ENCODE results near the gene TLR2. TPM values are rescaled to one million over a fixed set of nuclear protein-coding genes. Genes with fewer than 3 reads are reported as not detected.

TLR2 gene
- total RNA-seq, 1 donor from 2014 or later: 0.22 TPM

- Histone ChIP-seq H2AFZ (replicated peaks) (no peak overlapping the region), H3K27ac (no peak overlapping the region), H3K9ac (no peak overlapping the region), H3K4me1 (peaks cover 7% of the 10 kb centered on the region), H3F3A (ENCODE audit: low read depth) (no peaks in the 10 kb centered on the region), H3K36me3 (no peaks in the 10 kb centered on the region), H3K79me2 (ENCODE audit: low read depth) (no peaks in the 10 kb centered on the region), H4K20me1 (ENCODE audit: low read depth) (no peaks in the 10 kb centered on the region), H3K4me2 (no peak overlapping the region), H3K9me3 (ENCODE audit: low read depth) (no peaks in the 10 kb centered on the region), H3K27me3 (no peaks in the 10 kb centered on the region), H3K4me3 (no peak overlapping the region)
- Mint-ChIP-seq H3K4me1 (peaks cover 8% of the 10 kb centered on the region), H3K9me3 (no peaks in the 10 kb centered on the region), H3K36me3 (peaks cover 12% of the 10 kb centered on the region), H3K4me3 (no peak overlapping the region), H3K27me3 (ENCODE audit: insufficient read depth, low read depth) (peaks cover 2% of the 10 kb centered on the region), H3K27ac (no peak overlapping the region)
- no peak for TF ChIP-seq EZH2 (IDR thresholded peaks at IDR 0.05)
- no peak for TF ChIP-seq CTCF (IDR thresholded peaks at IDR 0.05)
- TF ChIP-seq EZH2phosphoT487 (IDR thresholded peaks at IDR 0.05): no peak
- DNase-seq (ENCODE audit: low spot score): no peak
These were observed 26.6 kb downstream of the TLR2 start for GRCh38 chr4:153710681-153711080.

- H3K4me2 ChIP-seq: no peak overlapping the region
These were observed 30.0 kb downstream of the TLR2 start for GRCh38 chr4:153713866-153714646.

GRCh38 chr4:153722036-153722435, 38.0 kb downstream of the TLR2 start:
- Histone ChIP-seq H3K9me3 (ENCODE audit: low read depth) (no peaks in the 10 kb centered on the region), H2AFZ (replicated peaks) (no peak overlapping the region), H3K9ac (no peak overlapping the region), H4K20me1 (ENCODE audit: low read depth) (no peaks in the 10 kb centered on the region), H3K27ac (no peak overlapping the region), H3K4me2 (no peak overlapping the region), H3K36me3 (no peaks in the 10 kb centered on the region), H3K4me1 (no peaks in the 10 kb centered on the region), H3K79me2 (ENCODE audit: low read depth) (no peaks in the 10 kb centered on the region), H3K4me3 (no peak overlapping the region), H3F3A (ENCODE audit: low read depth) (no peaks in the 10 kb centered on the region), H3K27me3 (no peaks in the 10 kb centered on the region)
- peaks cover 19% of the 10 kb centered on the region for H3K36me3 Mint-ChIP-seq
- TF ChIP-seq EZH2 (IDR thresholded peaks at IDR 0.05): no peak
- TF ChIP-seq EZH2phosphoT487 (IDR thresholded peaks at IDR 0.05): no peak
- no peak for TF ChIP-seq CTCF (IDR thresholded peaks at IDR 0.05)
- no peak overlapping the region for H3K27ac Mint-ChIP-seq
- no peaks in the 10 kb centered on the region for H3K4me1 Mint-ChIP-seq
- H3K27me3 Mint-ChIP-seq (ENCODE audit: insufficient read depth, low read depth): peaks cover 2% of the 10 kb centered on the region
- DNase-seq (ENCODE audit: low spot score): no peak
- H3K9me3 Mint-ChIP-seq: no peaks in the 10 kb centered on the region
- no peak overlapping the region for H3K4me3 Mint-ChIP-seq

More at GRCh38 chr4:153713866-153714646, 30.0 kb downstream of the TLR2 start:
- Mint-ChIP-seq H3K4me1 (peaks cover under 1% of the 10 kb centered on the region), H3K9me3 (no peaks in the 10 kb centered on the region), H3K4me3 (no peak overlapping the region), H3K36me3 (peaks cover 23% of the 10 kb centered on the region), H3K27ac (no peak overlapping the region), H3K27me3 (ENCODE audit: insufficient read depth, low read depth) (no peaks in the 10 kb centered on the region)
- Histone ChIP-seq H4K20me1 (ENCODE audit: low read depth) (no peaks in the 10 kb centered on the region), H3K9me3 (ENCODE audit: low read depth) (no peaks in the 10 kb centered on the region), H3K9ac (no peak overlapping the region), H3F3A (ENCODE audit: low read depth) (no peaks in the 10 kb centered on the region), H2AFZ (replicated peaks) (no peak overlapping the region), H3K4me3 (no peak overlapping the region), H3K27me3 (no peaks in the 10 kb centered on the region), H3K4me1 (peaks cover 1% of the 10 kb centered on the region), H3K36me3 (no peaks in the 10 kb centered on the region), H3K79me2 (ENCODE audit: low read depth) (no peaks in the 10 kb centered on the region), H3K27ac (no peak overlapping the region)
- DNase-seq (ENCODE audit: low spot score): no peak
- TF ChIP-seq CTCF (IDR thresholded peaks at IDR 0.05) (no peak), EZH2 (IDR thresholded peaks at IDR 0.05) (no peak), EZH2phosphoT487 (IDR thresholded peaks at IDR 0.05) (no peak)
